Keratinocyte (primary cell): ENCODE data around the gene RHCG. TPM values are rescaled to one million over a fixed set of nuclear protein-coding genes. Genes with fewer than 3 reads are reported as not detected.

Experiments used
- DNase-seq: peaks from one replicate; pipeline ENCODE4 v3.0.0-alpha.2; 2011; ENCODE audit warnings: low read depth, missing footprints, low spot score
- FAIRE-seq: peaks from 2 replicates; lab custom pipeline; 2011; peaks lifted over from hg19 to GRCh38; lab: Jason Lieb, UNC
- H2AFZ ChIP-seq: 2 replicates; pipeline ENCODE4 v1.6.0; 2012; ENCODE audit warnings: low read length, control low read depth, inconsistent platforms; ENCODE audit not compliant: control insufficient read depth
- H3K27ac ChIP-seq: 2 replicates; pipeline ENCODE4 v1.5.1; 2011; ENCODE audit warnings: low read length; ENCODE audit not compliant: control insufficient read depth, insufficient read depth
- H3K27me3 ChIP-seq: 3 replicates; pipeline ENCODE4 v1.6.0; 2011; ENCODE audit warnings: low read length; ENCODE audit not compliant: control insufficient read depth, insufficient read depth; ENCODE audit errors: extremely low read depth
- H3K36me3 ChIP-seq, 2 experiments: 2 replicates in 1 of 2; 3 replicates in 1 of 2; pipeline ENCODE4 v1.5.1; 2011; ENCODE audit warnings: low read length in 2 of 2, mild to moderate bottlenecking in 1 of 2; ENCODE audit not compliant: control insufficient read depth in 2 of 2, insufficient read depth in 2 of 2; ENCODE audit errors: extremely low read depth in 1 of 2
- H3K4me1 ChIP-seq: 3 replicates; pipeline ENCODE4 v1.5.1; 2011; ENCODE audit warnings: low read length; ENCODE audit not compliant: control insufficient read depth, insufficient read depth; ENCODE audit errors: extremely low read depth
- H3K4me2 ChIP-seq: 3 replicates; pipeline ENCODE4 v1.6.0; 2011; ENCODE audit warnings: low read depth, low read length; ENCODE audit not compliant: control insufficient read depth, insufficient read depth; ENCODE audit errors: extremely low read depth
- H3K4me3 ChIP-seq, 3 experiments: fragments of 200-600 bp in 1 of 3; sonication (generic) in 1 of 3; 2 replicates in 2 of 3; 3 replicates in 1 of 3; pipeline ENCODE4 v1.5.1; 2011 to 2016; ENCODE audit warnings: low read length in 3 of 3, mild to moderate bottlenecking in 3 of 3, control low read depth in 2 of 3, inconsistent platforms in 1 of 3, low read depth in 1 of 3, mixed read lengths in 1 of 3, mixed run types in 1 of 3, moderate library complexity in 1 of 3; ENCODE audit not compliant: control insufficient read depth in 2 of 3, insufficient read depth in 2 of 3; ENCODE audit errors: extremely low read depth in 1 of 3
- H3K79me2 ChIP-seq: 2 replicates; pipeline ENCODE4 v1.6.0; 2012; ENCODE audit warnings: low read length; ENCODE audit not compliant: control insufficient read depth, insufficient read depth
- H3K9ac ChIP-seq: 3 replicates; pipeline ENCODE4 v1.6.0; 2011; ENCODE audit warnings: low read length; ENCODE audit not compliant: control insufficient read depth, insufficient read depth; ENCODE audit errors: extremely low read depth
- H3K9me1 ChIP-seq: 3 replicates; pipeline ENCODE4 v1.6.0; 2011; ENCODE audit warnings: low read length; ENCODE audit not compliant: control insufficient read depth, insufficient read depth; ENCODE audit errors: extremely low read depth
- H3K9me3 ChIP-seq: 2 replicates; pipeline ENCODE4 v1.5.1; 2012; ENCODE audit warnings: low read depth, low read length; ENCODE audit not compliant: control insufficient read depth
- H4K20me1 ChIP-seq: 3 replicates; pipeline ENCODE4 v1.6.0; 2011; ENCODE audit warnings: low read length; ENCODE audit not compliant: control insufficient read depth, insufficient read depth; ENCODE audit errors: extremely low read depth
- CTCF ChIP-seq, 3 experiments: IDR thresholded peaks in 1 of 3; conservative IDR thresholded peaks in 1 of 3; optimal IDR thresholded peaks in 1 of 3; 2 replicates in 2 of 3; 3 replicates in 1 of 3; pipeline versions ENCODE3 to v1.5.1; 2011; ENCODE audit warnings: low read length in 3 of 3, mild to moderate bottlenecking in 3 of 3, moderate library complexity in 2 of 3, control low read depth in 1 of 3, inconsistent platforms in 1 of 3; ENCODE audit not compliant: insufficient read depth in 2 of 3; ENCODE audit errors: extremely low read depth in 1 of 3
- EZH2 ChIP-seq: IDR thresholded peaks from one replicate; pipeline ENCODE4 v1.6.1; 2012; ENCODE audit warnings: inconsistent platforms, mild to moderate bottlenecking, low read length, moderate library complexity
- dilution Hi-C: fragments of 300-500 bp; cut with MboI; formaldehyde crosslinking; loops from one replicate; pipeline ENCODE4 v1.7.0; 2020; ENCODE audit warnings: low sequenced_read_pairs; ENCODE audit not compliant: extremely low pct_ligation_motif_present
- polyA plus RNA-seq, 5 experiments: library from polyadenylated mRNA; depleted of rRNA in 3 of 5; stranded (reverse) in 3 of 5; stranded (forward) in 1 of 5; unstranded in 1 of 5; fragments of >200 nt; gene quantifications; 1 replicate in 1 of 5; 2 replicates in 3 of 5; 3 replicates in 1 of 5; pipeline versions ENCODE4 v1.2.1 to v1.2.3, GENCODE V29; 2011 to 2012; ENCODE audit warnings: missing spikeins in 2 of 5, low read depth in 1 of 5, low replicate concordance in 1 of 5

RHCG gene
- polyA plus RNA-seq, 1 donor (not counting 4 experiments of a cell fraction or from before 2014, with no cell fraction given), result 6.9 TPM

GRCh38 chr15:89447676-89448075 lies 48.7 kb downstream of the RHCG start:
- Histone ChIP-seq H3K4me1 (no peaks in the 10 kb centered on the region), H3K27me3 (peaks cover 51% of the 10 kb centered on the region), H3K79me2 (no peaks in the 10 kb centered on the region), H3K9me1 (no peaks in the 10 kb centered on the region), H3K4me2 (no peak overlapping the region), H3K36me3 (no peaks in the 10 kb centered on the region), H4K20me1 (no peaks in the 10 kb centered on the region), H3K9ac (no peak overlapping the region), H3K4me3 (no peak overlapping the region), H2AFZ (no peak overlapping the region), H3K27ac (no peak overlapping the region), H3K9me3 (no peaks in the 10 kb centered on the region)
- DNase-seq (no peak), FAIRE-seq (no peak)
- TF ChIP-seq EZH2, result no peak
- TF ChIP-seq CTCF (optimal IDR thresholded peaks at IDR 0.05 in 1 of 3, IDR thresholded peaks at IDR 0.05 in 1 of 3, conservative IDR thresholded peaks at IDR 0.05 in 1 of 3; ENCODE audit: extremely low read depth in 1 of 3, insufficient read depth in 2 of 3, low read length in 3 of 3), result no peak
- dilution Hi-C loops, result no loop called here

- Histone ChIP-seq H3K79me2 (no peaks in the 10 kb centered on the region), H3K9me1 (no peaks in the 10 kb centered on the region), H3K9me3 (no peaks in the 10 kb centered on the region), H3K9ac (no peak overlapping the region), H3K27me3 (peaks cover 39% of the 10 kb centered on the region), H3K4me3 (no peak overlapping the region), H4K20me1 (no peaks in the 10 kb centered on the region), H3K36me3 (no peaks in the 10 kb centered on the region), H3K27ac (no peak overlapping the region), H3K4me1 (no peaks in the 10 kb centered on the region), H2AFZ (no peak overlapping the region), H3K4me2 (no peak overlapping the region)
- TF ChIP-seq CTCF (optimal IDR thresholded peaks at IDR 0.05 in 1 of 3, IDR thresholded peaks at IDR 0.05 in 1 of 3, conservative IDR thresholded peaks at IDR 0.05 in 1 of 3; ENCODE audit: extremely low read depth in 1 of 3, insufficient read depth in 2 of 3, low read length in 3 of 3) (no peak), EZH2 (no peak)
- FAIRE-seq, result no peak
- dilution Hi-C loops, result no loop called here
- DNase-seq, result no peak
Observed at GRCh38 chr15:89446255-89446891, 50.0 kb downstream of the RHCG start.
